Measurements from ENCODE around the gene ARHGEF4.

DNA sequence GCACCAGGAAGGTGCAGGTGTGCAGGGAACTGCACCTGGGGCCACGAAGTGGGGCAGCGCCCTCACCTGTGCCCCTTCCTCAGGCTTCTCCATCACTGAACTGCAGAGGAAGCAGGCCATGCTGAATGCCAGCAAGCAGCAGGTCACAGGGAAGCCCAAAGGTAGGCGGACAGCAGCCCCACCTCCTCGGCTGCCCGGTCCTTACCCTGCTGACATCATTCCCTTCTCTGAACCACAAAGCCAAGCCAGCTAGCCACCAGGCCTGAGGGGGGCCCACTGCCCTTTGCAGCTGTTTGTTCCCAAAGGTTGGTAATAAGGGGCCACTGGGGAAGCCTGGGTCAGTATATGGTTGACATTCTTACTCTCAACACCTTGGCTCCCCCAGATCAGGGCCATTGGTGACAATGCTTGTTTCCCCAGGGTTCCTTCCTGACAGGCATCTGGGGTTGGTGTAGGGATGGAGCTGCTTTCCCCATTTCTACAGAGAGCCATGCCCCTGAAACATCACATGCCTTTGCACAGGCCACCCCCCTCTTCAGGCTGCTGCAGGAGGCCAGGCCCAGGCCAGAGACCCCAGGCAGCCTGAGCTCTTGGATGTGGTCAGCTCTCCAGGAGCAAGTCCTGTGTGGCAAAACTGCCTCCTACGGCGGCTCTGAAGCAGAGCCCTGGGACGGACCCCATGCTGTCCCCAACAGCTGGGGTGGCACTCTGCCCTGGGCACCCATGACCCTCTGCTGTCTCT, 208.7 kb downstream of the ARHGEF4 start:
- TF ChIP-seq POLR2A (IDR thresholded peaks at IDR 0.05) (no peak), POLR2AphosphoS5 (IDR thresholded peaks at IDR 0.05) (no peak)
- TF ChIP-seq, protein P1, sequence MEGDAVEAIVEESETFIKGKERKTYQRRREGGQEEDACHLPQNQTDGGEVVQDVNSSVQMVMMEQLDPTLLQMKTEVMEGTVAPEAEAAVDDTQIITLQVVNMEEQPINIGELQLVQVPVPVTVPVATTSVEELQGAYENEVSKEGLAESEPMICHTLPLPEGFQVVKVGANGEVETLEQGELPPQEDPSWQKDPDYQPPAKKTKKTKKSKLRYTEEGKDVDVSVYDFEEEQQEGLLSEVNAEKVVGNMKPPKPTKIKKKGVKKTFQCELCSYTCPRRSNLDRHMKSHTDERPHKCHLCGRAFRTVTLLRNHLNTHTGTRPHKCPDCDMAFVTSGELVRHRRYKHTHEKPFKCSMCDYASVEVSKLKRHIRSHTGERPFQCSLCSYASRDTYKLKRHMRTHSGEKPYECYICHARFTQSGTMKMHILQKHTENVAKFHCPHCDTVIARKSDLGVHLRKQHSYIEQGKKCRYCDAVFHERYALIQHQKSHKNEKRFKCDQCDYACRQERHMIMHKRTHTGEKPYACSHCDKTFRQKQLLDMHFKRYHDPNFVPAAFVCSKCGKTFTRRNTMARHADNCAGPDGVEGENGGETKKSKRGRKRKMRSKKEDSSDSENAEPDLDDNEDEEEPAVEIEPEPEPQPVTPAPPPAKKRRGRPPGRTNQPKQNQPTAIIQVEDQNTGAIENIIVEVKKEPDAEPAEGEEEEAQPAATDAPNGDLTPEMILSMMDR (IDR thresholded peaks at IDR 0.05 in 8 of 11, conservative IDR thresholded peaks at IDR 0.05 in 3 of 11), result no peak

Measured in spleen (tissue), 7 donors.